Hematopoietic multipotent progenitor cell treated with erythropoietin and hydrocortisone succinate and interleukin-3 and kit ligand, for 17 days (in vitro differentiated cells): ENCODE measurements around the gene NCK2.
"Not testable (repeated sequence)": the region's sequence is repeated elsewhere in the genome, so short reads cannot be mapped to it uniquely, and the experiment has no call there.

Source experiments
- DNase-seq: peaks from one replicate; pipeline ENCODE4 v3.0.0-alpha.2; 2015; ENCODE audit warnings: low spot score

Gene NCK2

DNA sequence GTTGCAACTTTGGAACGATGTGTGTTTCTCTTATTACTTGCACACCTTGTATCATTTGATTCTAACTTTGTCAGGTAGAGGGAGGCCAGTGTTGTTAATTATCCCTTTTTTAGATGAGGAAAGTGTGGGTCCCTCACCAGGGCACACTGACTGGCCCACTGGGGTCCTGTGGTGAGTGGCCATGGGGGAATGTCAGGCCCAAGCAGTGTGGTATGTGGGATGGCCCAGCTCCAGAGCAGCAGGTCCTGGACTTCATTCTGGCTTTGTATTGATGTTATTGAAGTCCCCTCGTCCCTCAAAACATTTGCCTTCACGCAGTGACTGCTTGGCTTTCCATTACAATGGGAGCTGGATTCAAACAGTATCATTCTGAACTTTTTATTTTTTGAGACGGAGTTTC is 11.7 kb downstream of the NCK2 start:
- DNase-seq: no peak

DNA sequence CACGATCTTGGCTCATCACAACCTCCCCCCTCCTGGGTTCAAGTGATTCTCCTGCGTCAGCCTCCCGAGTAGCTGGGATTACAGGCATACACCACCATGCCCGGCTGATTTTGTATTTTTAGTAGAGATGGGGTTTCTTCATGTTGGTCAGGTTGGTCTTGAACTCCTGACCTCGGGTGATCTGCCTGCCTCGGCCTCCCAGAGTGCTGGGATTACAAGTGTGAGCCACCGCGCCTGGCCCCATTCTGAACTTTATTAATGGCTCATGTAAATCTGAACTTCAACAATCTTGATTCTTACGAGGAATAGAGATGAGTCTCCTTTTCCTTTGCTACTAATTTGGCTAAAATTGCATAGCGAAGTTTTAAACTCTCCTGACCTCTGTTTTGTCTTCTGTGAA is 12.2 kb downstream of the NCK2 start:
- DNase-seq: not testable (repeated sequence)

DNA sequence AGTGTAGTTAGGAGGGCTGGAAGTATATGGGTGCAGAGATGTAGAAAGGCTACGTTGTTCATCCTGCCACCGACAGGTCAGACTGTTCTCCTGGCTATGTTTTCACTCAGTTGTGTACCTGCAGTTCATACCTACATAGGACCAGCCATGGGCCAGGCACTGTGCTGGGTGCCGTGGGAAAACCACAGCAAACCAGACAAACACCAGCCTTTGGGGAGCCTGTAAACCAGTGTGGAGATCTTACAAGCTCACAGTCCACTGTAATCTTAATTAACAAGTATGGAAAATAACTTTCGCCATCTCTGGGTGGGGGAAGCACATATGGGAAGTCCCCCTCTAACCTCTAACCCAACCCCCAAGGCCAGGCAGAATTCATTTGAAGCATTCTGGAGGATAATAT is 12.7 kb downstream of the NCK2 start:
- DNase-seq: no peak

DNA sequence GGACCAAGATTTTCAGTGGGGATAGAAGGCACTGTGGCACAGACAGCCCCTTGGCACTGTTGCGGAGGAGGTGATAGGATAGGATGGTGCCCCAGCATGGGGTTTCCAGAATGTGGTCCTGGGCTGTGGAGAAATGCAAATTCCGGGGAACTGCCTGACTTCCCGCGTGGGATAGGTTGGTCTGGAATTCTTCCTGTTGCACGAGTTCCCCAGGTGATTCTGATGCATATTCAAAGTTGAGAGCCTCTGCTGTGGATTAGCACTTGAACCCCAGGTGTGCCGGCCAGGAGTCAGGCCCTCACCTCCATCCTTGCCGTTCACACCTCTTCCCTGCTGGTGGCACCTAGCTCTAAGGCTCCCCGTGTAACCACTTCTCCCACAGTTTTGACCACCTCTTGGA is 15.5 kb downstream of the NCK2 start:
- DNase-seq: no peak

DNA sequence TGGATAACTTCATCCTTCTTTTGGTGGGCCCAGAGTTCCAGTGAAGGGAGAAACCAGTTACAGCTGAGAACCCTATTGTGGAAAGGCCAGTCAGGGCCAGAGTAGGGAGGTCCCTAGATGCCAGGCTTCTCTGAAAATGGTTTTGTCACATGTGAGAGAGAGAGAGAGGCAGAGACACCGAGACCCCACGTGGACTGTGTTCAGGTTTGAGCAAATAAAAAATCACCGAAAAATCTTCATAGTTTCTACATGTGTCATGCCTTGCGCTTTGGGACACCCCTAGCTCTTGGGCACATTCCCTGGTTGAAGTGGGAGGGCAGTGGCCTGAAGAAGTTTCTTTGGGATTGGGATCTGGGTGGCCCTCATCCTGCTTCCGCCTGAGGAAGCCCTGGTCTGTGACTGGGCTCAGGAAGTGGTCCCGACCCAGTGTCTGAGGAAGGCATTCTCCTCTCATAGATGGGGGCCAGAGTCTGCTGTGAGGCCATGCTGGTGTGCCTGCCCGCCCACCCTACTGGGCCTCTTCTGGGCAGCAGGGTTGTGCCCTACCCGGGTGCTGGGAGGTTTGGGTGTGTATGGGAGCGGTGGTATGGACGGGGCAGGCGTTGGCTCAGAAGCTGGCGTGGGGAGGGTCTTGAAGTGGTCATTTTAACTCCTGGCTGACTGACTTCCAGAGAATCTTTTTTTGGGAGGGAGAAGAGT is 16.1 kb downstream of the NCK2 start:
- DNase-seq: no peak

DNA sequence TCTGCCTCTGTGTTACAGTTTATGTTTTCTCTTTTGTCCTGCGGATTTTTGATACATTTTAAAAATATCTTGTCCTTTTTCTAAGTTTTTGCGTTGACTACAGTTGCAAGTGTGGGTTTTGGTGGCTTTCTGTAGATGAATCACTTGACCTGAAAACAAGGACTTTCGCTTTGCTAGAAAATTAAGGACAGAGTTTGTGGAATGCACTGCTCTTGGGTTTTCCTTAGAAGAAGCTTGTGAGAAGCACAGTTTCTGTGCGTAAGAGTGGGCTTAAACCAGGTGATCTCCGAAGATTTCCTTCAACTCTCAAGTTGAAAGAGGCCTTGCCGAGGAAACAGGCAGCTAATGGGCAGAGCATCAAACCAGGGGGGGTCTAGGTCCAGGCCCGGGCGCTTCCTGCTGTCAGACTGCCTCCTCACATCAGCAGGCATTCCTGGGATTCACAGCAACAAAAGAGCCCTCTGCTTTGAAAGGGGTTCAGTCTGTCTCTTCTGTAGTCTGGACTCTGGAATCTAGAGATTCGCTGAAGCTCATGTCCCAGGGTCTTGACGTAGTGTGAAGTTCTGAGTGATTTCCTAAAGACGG is 17.3 kb downstream of the NCK2 start:
- DNase-seq: no peak

DNA sequence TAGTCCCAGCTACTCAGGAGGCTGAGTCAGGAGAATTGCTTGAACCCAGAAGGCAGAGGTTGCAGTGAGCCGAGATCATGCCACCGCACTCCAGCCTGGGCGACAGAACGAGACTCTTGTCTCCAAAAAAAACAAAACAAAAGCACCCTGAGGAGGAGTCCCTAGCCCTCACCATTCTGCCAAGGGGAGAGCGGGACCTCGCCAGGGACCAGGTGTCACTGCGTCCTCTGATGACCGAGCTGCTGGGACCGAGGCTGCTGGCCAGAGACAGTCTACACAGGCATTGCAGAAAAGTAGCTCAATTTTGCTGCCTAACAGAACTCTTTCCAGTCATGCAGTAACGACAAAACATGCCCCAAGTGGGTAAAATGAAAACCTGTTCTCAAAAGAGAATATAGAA is 18.4 kb downstream of the NCK2 start:
- DNase-seq: no peak

DNA sequence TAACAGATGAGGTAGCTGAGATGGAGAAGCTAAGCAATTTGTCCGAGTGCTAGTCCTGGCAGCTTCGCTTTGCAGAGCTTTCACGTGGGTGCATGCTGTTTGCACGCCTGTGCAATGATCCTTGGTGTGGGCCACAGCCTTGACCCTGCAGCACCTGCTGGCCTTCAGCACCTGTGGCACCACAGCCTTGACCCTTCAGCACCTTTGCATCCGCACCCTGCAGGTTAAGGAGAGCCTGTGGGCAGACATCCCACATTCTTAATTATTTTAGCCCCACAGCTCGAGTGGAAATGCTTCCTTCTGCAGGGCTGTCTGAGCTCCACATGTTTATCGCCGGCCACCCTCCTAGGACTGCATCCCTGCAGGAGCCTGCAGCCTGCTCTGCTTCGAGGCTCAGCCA is 19.3 kb downstream of the NCK2 start:
- no peak for DNase-seq

DNA sequence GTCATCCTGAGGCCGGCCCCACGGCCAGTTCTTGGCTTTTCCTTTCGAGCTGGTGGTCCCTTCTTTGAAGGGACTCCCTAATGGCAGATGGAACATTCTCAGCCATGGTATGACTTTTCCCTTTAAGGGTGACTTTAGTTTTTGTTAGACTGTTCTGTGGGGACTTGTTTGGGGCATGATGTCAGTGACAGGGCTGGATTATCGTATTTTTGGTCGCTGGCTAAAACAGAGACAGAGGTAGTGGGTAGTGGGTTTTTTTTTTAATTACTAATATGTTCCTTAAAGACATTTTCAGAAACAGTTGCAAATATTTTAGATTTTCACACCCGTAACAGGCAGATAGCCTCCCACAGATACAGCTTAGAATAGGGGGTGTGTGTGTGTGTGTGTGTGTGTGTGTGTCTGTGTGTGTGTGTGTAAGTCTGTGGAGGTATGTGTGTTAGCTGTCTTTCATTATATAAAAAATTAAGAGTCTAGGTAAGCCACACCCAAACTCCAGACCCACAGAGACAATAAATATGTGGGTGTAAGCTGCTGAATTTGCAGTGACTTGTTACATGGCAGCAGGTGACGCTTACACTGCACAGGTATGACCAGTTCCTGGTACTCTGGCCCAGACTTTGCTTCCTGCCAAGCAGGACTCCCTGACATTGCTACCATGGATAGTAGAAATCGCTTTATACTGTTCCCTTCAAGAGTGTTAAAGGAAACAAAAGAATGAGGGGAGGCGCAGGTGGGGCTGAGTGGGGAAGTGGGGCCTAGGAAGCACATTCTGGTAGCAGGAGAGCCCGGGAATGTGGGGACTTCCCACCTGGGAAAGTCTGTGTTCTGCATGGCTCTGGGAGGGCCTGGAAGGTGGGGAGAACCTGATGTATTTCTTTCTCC is 20.9 kb downstream of the NCK2 start:
- DNase-seq: no peak

DNA sequence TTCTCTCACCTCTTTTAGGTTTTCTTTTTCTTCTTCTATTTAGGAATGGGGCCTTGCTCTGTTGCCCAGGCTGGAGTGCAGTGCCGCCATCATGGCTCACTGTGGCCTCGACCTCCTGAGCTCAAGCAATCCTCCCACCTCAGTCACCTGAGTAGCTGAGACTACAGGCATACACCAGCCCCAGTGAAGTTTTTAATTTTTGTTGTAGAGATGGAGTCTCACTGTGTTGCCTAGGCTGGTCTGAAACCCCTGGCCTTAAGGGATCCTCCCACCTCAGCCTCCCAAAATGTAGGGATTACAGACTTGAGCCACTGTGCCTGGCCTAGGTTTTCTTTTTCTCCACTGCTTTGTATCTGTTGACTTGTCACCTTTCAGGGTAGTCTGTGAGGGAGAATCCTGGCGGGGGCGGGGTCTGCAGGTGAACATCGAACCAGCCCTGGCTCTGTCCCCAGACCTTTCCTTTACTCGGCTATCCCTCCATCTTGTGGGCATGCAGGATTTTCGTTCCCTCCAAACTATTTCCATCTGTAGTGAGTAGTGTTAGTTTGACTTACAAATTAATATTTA is 21.7 kb downstream of the NCK2 start:
- DNase-seq: no peak

DNA sequence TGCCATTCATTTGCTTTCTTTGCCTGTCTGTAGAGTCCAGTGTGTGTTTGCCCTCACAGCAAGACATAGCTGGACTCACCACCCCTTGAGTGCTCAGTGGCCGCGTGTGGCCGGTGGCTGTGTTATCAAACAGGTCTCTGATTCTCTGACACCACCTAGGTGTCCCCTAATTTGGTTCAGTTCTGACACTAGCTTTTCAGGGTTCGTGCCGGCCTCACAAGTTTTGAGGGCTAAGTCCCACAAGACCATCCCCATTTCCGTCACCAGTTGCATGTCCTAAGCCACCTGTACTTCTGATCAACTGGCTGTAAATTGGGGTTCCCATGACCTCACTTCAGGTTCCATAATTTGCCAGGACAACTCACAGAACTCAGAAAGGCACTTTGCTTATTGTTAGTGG is 23.5 kb downstream of the NCK2 start:
- no peak for DNase-seq

DNA sequence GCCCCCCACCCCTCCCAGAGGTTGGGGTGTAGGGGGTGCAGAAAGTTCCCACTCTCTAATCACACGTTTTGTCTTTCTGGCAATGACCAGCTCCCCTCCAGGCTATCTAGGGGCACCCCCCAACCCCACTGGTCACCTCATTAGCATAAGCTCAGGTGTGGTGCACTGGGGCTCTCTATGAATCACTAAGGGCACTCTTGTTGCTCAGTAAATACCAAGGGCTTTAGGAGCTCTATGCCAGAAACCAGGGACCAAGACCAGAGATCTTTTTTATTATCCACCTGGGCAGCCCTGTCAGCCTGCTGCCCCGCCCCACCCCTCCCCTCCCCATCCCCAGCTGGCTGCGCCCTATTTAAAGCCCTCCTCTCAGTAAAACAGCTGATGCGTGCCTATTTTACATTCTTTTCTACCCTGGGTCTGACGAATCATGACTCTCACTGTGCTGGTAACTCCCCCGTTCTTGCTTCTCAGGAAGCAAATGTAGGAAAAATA is 24.3 kb downstream of the NCK2 start:
- no peak for DNase-seq

DNA sequence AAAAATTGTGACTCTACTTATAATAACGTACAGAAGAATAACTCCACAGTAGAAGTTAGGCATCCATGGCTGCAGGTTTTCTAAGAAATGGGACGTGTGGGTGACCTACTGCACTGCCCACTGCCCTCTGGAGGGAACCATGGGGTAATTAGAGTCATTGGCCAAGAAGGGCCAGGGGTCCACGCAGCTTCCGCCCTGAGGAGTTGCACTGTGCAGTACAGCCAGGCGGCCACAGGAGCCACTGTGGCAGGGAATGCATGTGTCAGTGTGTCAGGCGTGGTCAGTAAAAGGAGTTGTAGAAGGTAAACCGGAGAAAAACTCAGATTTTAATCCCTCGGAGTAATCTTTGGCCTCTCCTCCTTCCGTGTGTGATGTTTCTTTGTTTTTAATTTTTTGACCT is 24.8 kb downstream of the NCK2 start:
- DNase-seq: no peak

DNA sequence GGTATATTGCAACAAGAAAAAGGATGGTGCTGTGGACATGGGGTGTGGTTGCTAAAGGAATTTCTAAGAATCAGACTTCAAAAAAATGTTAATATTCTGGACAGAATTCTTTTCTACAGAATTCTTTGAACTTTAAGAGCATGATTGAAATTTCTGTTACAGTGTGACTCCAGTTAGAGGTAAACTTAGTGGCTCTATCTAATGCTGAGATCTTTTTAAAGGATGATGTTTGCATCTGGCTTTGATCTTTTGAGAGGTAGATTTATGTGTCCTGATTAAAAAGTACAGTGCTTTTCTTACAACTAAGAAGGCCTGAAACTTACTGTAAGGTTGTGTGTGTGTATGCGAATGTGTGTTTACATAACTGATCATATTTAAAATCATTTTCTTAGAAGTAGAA is 25.4 kb downstream of the NCK2 start:
- DNase-seq: no peak

DNA sequence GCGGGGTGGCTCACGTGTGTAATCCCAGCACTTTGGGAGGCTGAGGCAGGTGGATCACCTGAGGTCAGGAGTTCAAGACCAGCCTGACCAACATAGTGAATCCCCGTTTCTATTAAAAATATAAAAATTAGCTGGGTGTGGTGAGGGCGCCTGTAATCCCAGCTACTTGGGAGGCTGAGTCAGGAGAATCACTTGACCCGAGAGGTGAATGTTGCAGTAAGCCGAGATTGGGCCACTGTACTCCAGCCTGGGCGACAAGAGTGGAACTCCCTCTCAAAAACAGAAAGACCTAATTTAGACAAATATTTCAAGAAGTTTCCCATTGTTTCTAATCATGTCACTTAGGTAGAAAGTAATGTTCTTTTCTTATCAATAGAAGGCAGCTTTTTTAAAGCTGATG is 26.6 kb downstream of the NCK2 start:
- not testable (repeated sequence) for DNase-seq

DNA sequence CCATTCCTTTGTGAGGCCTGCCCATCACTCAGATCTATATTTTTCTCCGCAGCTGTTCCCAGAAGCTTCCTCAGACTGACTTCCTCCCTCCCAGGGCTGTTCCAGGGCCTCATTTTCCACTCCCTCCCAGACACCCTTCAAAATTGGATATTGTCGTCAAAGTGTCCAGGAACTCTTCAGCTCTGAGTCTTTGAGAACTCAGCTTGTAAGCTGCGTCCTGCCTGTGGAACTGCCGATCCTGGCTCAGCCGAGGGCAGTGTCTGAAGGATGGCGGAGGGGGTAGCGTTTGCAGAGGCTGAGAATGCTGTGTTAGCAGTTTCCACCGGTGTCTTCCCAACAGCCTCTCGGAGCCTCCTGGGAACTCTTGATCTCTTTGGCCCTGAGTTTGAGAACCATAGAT is 27.1 kb downstream of the NCK2 start:
- DNase-seq: no peak

DNA sequence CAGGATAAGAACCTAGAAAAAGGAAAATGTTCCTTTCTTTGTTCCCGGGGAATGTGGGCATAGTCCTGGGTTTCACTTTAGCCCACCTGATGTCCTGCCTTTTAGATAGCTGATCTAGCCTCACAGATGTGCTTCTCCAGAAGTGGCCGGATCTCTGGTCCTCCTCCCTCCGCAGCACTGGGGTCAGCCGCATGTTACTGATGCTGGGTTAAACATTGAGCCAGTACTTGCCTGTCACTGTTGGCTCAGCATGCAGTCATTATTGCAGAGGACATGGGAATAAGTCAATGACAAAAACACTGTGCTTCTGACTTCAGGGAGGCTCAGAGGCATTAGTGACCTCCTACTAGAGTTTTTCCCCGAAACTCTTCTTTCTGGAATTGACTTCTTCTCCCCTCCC is 27.6 kb downstream of the NCK2 start:
- no peak for DNase-seq

DNA sequence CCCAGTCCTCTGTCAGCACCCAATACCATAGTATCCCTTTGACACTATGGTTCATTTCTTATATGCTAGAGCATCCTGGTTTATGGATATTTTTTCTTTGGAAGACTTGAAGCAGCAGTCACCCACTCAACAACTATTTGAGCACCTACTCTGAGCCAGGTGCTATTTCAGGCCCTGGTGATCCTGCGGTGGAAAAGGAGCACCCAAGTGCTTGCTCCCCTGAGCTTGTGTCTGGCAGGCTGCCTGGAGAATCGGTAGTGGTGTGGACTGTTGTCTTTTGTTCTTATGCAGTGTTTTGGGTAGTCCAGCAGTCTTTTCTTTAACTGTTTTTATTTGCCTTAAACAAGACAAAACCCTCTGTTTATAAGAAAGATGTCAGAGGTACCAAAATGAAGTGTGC is 28.9 kb downstream of the NCK2 start:
- DNase-seq: no peak

DNA sequence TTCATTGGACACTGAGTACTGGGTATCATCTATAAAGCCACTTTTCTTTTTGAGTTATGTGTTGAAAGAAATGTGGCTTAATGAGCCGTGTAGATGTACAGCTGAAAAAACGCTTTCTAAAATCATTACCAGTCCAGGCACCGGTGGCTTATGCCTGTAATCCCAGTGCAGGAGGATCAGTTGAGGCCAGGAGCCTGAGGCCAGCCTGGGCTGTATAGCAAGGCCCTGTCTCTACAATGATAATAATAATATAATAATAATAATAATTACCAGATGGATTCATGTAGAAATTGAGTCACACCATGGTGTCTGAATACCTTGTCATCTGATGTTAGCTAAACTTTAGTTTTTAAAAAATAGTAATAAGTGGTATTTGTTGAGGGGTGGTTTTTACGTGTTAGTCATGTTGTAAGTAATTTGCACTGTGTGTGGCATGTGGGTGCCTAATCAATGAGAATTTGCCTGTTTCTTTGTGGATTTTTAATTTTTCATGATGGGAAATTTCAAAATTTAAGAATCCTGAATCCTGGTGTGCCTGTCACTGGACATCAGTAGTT is 30.1 kb downstream of the NCK2 start:
- DNase-seq: no peak

DNA sequence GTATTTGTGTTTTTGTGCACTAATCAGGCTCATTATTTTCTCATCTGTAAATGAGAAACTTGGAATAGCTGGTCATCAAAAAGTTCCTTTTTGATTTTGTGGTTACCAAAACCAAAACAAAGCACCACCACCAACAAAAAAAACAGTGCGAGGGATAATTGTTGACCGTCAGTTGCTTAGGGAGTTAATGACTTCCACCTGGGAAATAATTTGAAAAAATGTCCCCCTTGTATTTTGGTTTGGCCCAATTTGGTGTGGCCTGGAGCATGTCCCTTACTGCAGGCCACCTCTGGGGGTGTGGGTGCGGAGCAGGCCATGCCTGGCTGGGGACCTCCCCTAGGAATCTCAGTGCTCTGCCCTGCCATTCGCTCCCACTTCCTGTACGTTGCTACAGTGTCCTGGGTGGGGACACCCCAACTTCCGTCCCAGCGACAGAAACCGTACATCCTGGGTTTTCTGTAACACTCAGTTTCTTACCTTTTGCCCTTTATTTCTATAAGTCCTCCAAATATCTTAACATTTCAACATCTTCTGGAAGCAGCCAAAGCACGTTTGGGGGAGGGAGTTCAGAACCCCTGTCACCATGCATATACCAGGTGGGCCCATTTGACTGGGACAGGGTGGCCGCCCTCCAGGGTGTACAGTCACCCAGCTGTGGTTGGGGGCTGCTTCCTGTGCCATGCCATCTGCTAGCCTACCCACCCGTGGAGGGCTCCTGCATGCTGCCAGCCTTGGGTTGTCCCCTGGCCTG is 31.3 kb downstream of the NCK2 start:
- no peak for DNase-seq

DNA sequence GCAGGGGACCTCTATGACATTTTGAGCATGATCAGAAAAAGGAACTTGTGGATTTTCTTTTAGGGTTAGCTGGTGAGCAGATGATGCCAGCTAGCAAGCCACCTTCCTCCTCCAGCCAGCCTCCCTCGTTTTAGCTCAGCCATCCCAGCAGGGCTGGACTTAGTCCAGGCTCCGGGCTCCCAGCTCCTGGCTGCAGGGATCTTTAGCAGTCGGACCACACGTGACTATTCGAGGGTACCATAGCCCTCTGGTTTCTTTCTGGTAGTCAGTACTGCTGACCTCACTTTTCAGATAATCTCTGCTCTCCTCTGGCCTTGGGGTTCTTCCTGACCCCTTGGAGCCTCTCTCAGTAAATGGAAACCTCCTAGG is 31.8 kb downstream of the NCK2 start:
- no peak for DNase-seq

DNA sequence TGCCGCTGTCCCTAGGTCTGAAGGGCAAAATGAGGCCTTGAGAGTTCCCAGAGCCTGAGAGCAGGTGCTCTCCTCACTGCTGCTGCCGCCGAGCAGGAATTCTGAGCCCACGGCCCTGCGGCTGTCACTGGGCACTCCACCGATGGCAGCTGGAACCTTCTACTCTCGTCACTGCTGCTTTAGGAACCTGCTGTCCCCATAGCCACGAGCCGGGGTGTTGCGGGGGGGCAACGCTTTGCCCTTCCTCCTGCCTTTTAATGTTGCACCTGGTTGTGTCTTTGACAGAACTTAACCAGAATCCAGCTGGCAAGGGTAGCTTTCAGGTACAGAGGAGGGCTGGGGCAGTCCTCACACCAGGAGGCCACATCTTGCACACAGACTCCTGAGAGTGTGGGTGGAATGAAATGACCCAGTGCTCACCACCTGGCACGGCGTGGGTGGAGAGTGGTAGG is 32.3 kb downstream of the NCK2 start:
- DNase-seq: no peak
